Left ventricle myocardium inferior (tissue), 1 donor: ENCODE measurements around the gene MSH5. TPM values are rescaled to one million over a fixed set of nuclear protein-coding genes. Genes with fewer than 3 reads are reported as not detected.

Experiments
- DNase-seq: peaks from one replicate; pipeline ENCODE4 v3.0.0-alpha.2; 2020
- H3K27ac ChIP-seq: fragments of 200-600 bp; replicated peaks from 2 replicates; pipeline ENCODE4 v1.8.0; 2021
- H3K27me3 ChIP-seq: fragments of 200-600 bp; 2 replicates; pipeline ENCODE4 v1.8.0; 2021; ENCODE audit warnings: low read depth
- H3K36me3 ChIP-seq: fragments of 200-600 bp; 2 replicates; pipeline ENCODE4 v1.8.0; 2021
- H3K4me1 ChIP-seq: fragments of 200-600 bp; 2 replicates; pipeline ENCODE4 v1.8.0; 2021
- H3K4me3 ChIP-seq: fragments of 200-600 bp; 2 replicates; pipeline ENCODE4 v1.8.0; 2021; ENCODE audit warnings: mild to moderate bottlenecking, moderate library complexity
- H3K9me3 ChIP-seq: fragments of 200-600 bp; replicated peaks from 2 replicates; pipeline ENCODE4 v1.8.0; 2021
- CTCF ChIP-seq: fragments of 200-600 bp; IDR thresholded peaks from 2 replicates; pipeline ENCODE4 v1.8.0; 2021; ENCODE audit warnings: antibody characterized with exemption, mild to moderate bottlenecking, borderline replicate concordance
- intact Hi-C: fragments of 100-400 bp; cut with micrococcal nuclease; formaldehyde crosslinking; loops from one replicate; pipeline ENCODE4 v1.11.0; 2022
- total RNA-seq: library from RNA; stranded (reverse); fragmentation: NEBNext Ultra II Directional; extraction: Animal tissue kit (Norgen Biotek cat#: 25700); gene quantifications from one replicate; pipeline ENCODE4 v1.2.1, GENCODE V29; 2021
- donor health status: DM: no; HTN: yes; CAD: no; lungs with severe emphysema.

The MSH5 gene
- total RNA-seq, 1 donor from 2014 or later = 1.3 TPM

DNA sequence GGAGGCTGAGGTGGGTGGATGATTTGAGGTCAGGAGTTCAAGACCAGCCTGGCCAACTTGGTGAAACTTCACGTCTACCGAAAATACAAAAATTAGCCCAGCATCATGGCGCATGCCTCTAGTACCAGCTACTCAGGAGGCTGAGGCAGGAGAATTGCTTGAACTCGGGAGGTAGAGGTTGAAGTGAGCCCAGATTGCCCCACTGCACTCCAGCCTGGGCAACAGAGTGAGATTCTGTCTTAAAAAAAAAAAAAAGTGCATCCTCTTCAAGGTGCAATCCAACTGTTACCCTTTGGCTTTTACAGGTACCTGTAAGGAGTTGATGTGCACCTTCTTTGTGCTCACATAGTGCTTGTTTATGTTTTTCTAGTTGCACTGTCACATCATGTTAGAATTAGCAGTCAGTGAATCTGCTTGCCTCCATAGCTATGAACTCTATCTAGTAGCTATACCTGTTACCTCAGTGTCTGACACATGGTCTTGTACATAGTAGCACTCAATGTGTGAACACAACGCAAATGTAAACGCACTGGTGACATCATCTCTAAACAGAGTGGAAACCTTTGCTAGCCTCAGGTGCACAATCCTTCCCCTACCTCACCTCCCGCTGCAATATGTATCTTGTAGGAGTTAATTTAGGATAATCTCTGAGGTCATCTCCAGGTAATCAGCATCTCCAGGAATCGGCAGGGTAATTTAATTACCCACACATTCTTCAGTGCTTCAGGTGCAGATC is 9.7 kb downstream of the MSH5 start:
- Histone ChIP-seq H3K4me1 (no peaks in the 10 kb centered on the region), H3K36me3 (no peaks in the 10 kb centered on the region), H3K27me3 (no peaks in the 10 kb centered on the region), H3K9me3 (no peaks in the 10 kb centered on the region), H3K27ac (no peak overlapping the region), H3K4me3 (no peak overlapping the region)
- no peak for TF ChIP-seq CTCF
- DNase-seq = no peak
- intact Hi-C loops = no loop called here

- intact Hi-C loops = no loop called here
- DNase-seq = no peak
- no peaks in the 10 kb centered on the region for H3K36me3 ChIP-seq
- no peaks in the 10 kb centered on the region for H3K9me3 ChIP-seq
- no peaks in the 10 kb centered on the region for H3K4me1 ChIP-seq
- no peak for TF ChIP-seq CTCF
- H3K4me3 ChIP-seq = no peak overlapping the region
- H3K27me3 ChIP-seq = no peaks in the 10 kb centered on the region
- H3K27ac ChIP-seq = no peak overlapping the region
These were observed 10.7 kb downstream of the MSH5 start for GRCh38 chr6:31750411-31751022.

DNA sequence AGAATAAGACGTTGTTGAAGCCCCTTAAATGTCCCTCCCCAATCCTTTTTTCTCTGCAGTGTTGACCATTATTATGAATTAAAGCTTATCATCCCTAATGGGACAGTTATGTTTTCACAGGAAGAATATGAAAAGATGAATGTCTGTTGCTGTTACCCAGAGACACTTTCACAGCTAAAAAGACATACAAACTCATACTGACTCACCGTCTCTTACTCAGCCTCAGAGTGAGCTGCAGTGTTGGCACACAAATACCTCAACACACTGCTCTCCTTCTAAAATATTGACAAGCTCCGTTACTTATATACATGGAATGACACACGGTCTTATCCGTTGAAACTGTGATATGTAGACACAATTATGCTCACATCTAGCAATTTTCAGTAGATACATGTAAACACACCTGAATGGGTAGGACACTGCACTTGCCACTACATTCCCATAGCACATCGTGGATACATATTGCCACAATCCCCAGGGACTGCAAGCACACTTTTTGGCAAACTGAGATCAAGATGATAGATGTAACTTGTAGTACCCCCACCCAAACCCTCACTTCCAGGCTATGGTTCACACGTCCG is 13.0 kb downstream of the MSH5 start:
- Histone ChIP-seq H3K4me1 (no peaks in the 10 kb centered on the region), H3K27me3 (no peaks in the 10 kb centered on the region), H3K9me3 (no peaks in the 10 kb centered on the region), H3K36me3 (no peaks in the 10 kb centered on the region), H3K4me3 (no peak overlapping the region), H3K27ac (no peak overlapping the region)
- no peak for DNase-seq
- no peak for TF ChIP-seq CTCF
- intact Hi-C loops = no loop called here

DNA sequence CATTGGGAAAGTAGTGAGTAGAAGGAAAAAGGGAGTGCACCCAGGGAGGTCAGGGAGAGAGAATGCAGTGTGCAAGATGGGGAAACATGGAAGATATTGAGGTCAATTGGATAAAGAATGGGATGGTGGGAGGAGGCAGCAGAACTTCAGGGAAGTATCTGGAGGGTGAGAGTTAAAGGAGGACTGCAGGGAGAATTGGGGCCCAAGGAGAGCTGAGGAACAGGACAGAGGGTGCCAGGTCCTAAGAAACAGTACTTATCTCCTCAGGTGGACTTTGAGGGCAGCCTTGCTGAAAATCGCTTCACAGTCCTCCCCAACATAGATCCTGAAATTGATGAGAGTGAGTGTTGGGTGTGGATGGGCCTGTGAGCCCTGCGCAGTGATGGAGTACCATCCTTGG is 18.5 kb downstream of the MSH5 start:
- TF ChIP-seq CTCF = no peak
- no peaks in the 10 kb centered on the region for H3K9me3 ChIP-seq
- H3K4me1 ChIP-seq = peaks cover 4% of the 10 kb centered on the region
- H3K27ac ChIP-seq = no peak overlapping the region
- H3K27me3 ChIP-seq = no peaks in the 10 kb centered on the region
- H3K4me3 ChIP-seq = no peak overlapping the region
- intact Hi-C loops = no loop called here
- DNase-seq = no peak
- no peaks in the 10 kb centered on the region for H3K36me3 ChIP-seq

DNA sequence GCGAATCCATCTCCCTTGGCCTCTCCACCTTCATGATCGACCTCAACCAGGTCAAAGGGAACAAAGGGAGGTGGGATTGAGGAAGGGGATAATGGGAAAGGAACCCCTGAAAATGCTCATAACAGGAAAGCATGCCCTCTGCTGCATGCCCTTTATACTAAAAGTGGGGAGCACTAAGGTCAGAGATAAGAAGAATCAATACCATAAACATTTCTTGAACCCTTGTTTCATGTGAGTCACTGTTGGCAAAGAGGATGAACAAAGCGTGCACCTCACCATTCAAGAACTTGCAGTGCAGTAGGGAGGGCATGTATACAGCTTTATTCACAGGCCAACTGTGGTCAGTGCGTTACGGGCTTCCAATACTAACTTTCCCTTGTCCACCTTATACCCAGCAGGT is 21.0 kb downstream of the MSH5 start:
- H3K4me1 ChIP-seq = peaks cover 13% of the 10 kb centered on the region
- no peak overlapping the region for H3K27ac ChIP-seq
- DNase-seq = no peak
- no peaks in the 10 kb centered on the region for H3K27me3 ChIP-seq
- H3K4me3 ChIP-seq = no peak overlapping the region
- no peak for TF ChIP-seq CTCF
- intact Hi-C loops = no loop called here
- H3K9me3 ChIP-seq = no peaks in the 10 kb centered on the region
- H3K36me3 ChIP-seq = peaks cover 5% of the 10 kb centered on the region
